ENCODE results near the gene PRKG1. TPM values are rescaled to one million over a fixed set of nuclear protein-coding genes. Genes with fewer than 3 reads are reported as not detected.

The PRKG1 gene
- total RNA-seq, 4 donors from 2014 or later, result 24.0 to 89.1 (median 45.7) TPM

- no peak for DNase-seq
- no peak overlapping the region for H3K4me3 ChIP-seq
- no peaks in the 10 kb centered on the region for H3K4me1 ChIP-seq
- H3K36me3 ChIP-seq, result no peaks in the 10 kb centered on the region
- no peaks in the 10 kb centered on the region for H3K27me3 ChIP-seq
- no peaks in the 10 kb centered on the region for H3K9me3 ChIP-seq
- TF ChIP-seq CTCF (IDR thresholded peaks at IDR 0.05), result no peak
- TF ChIP-seq POLR2A (IDR thresholded peaks at IDR 0.05), result no peak
- no peak overlapping the region for H3K27ac ChIP-seq
These were observed 435.9 kb downstream of the PRKG1 start for GRCh38 chr10:51510231-51510630.

- DNase-seq, result no peak
- no peaks in the 10 kb centered on the region for H3K4me1 ChIP-seq
- no peaks in the 10 kb centered on the region for H3K27me3 ChIP-seq
- H3K9me3 ChIP-seq, result no peaks in the 10 kb centered on the region
- H3K36me3 ChIP-seq, result no peaks in the 10 kb centered on the region
- no peak overlapping the region for H3K4me3 ChIP-seq
- TF ChIP-seq CTCF (IDR thresholded peaks at IDR 0.05) (no peak), POLR2A (IDR thresholded peaks at IDR 0.05) (no peak)
- no peak overlapping the region for H3K27ac ChIP-seq
These were observed 447.3 kb downstream of the PRKG1 start for GRCh38 chr10:51521605-51522004.

GRCh38 chr10:51522858-51523257, 448.6 kb downstream of the PRKG1 start:
- no peak for DNase-seq
- Histone ChIP-seq H3K4me3 (no peak overlapping the region), H3K36me3 (no peaks in the 10 kb centered on the region), H3K4me1 (no peaks in the 10 kb centered on the region), H3K27me3 (no peaks in the 10 kb centered on the region), H3K9me3 (no peaks in the 10 kb centered on the region), H3K27ac (no peak overlapping the region)
- TF ChIP-seq POLR2A (IDR thresholded peaks at IDR 0.05) (no peak), CTCF (IDR thresholded peaks at IDR 0.05) (no peak)

GRCh38 chr10:51523440-51523839, 449.2 kb downstream of the PRKG1 start:
- no peaks in the 10 kb centered on the region for H3K27me3 ChIP-seq
- H3K4me1 ChIP-seq, result no peaks in the 10 kb centered on the region
- H3K27ac ChIP-seq, result no peak overlapping the region
- H3K9me3 ChIP-seq, result no peaks in the 10 kb centered on the region
- H3K4me3 ChIP-seq, result no peak overlapping the region
- DNase-seq, result no peak
- TF ChIP-seq POLR2A (IDR thresholded peaks at IDR 0.05) (no peak), CTCF (IDR thresholded peaks at IDR 0.05) (no peak)
- H3K36me3 ChIP-seq, result no peaks in the 10 kb centered on the region

GRCh38 chr10:51524041-51524440, 449.8 kb downstream of the PRKG1 start:
- no peak overlapping the region for H3K4me3 ChIP-seq
- no peaks in the 10 kb centered on the region for H3K4me1 ChIP-seq
- H3K27me3 ChIP-seq, result no peaks in the 10 kb centered on the region
- TF ChIP-seq POLR2A (IDR thresholded peaks at IDR 0.05), result no peak
- no peak for TF ChIP-seq CTCF (IDR thresholded peaks at IDR 0.05)
- no peak overlapping the region for H3K27ac ChIP-seq
- H3K9me3 ChIP-seq, result no peaks in the 10 kb centered on the region
- no peak for DNase-seq
- no peaks in the 10 kb centered on the region for H3K36me3 ChIP-seq

All from Peyer's patch (tissue), 4 donors.